SJCRH30 (cell line): Measurements from ENCODE around the gene CCDC74B. TPM values are rescaled to one million over a fixed set of nuclear protein-coding genes. Genes with fewer than 3 reads are reported as not detected.
"Not testable (repeated sequence)": the region's sequence is repeated elsewhere in the genome, so short reads cannot be mapped to it uniquely, and the experiment has no call there.

Source experiments
- DNase-seq, 2 experiments: peaks; one replicate each; pipeline ENCODE4 v3.0.0-alpha.2; 2015 to 2020
- H3K27ac ChIP-seq: fragments of 250-450 bp; sonication (Bioruptor Pico); 2 replicates; pipeline ENCODE4 v1.5.1; 2020; ENCODE audit warnings: mild to moderate bottlenecking, moderate library complexity
- H3K27me3 ChIP-seq: fragments of 250-450 bp; sonication (Bioruptor Pico); 2 replicates; pipeline ENCODE4 v1.5.1; 2020; ENCODE audit warnings: mild to moderate bottlenecking, moderate library complexity
- H3K36me3 ChIP-seq: fragments of 250-450 bp; sonication (Bioruptor Pico); 2 replicates; pipeline ENCODE4 v1.5.1; 2020; ENCODE audit warnings: mild to moderate bottlenecking, moderate library complexity
- H3K4me1 ChIP-seq: fragments of 250-450 bp; sonication (Bioruptor Pico); 2 replicates; pipeline ENCODE4 v1.5.1; 2020; ENCODE audit warnings: mild to moderate bottlenecking, moderate library complexity
- H3K4me3 ChIP-seq: fragments of 250-450 bp; sonication (Bioruptor Pico); 2 replicates; pipeline ENCODE4 v1.5.1; 2020; ENCODE audit warnings: mild to moderate bottlenecking, moderate library complexity
- H3K9me3 ChIP-seq: fragments of 250-450 bp; sonication (Bioruptor Pico); replicated peaks from 2 replicates; pipeline ENCODE4 v1.5.1; 2020; ENCODE audit warnings: mild to moderate bottlenecking, moderate library complexity
- total RNA-seq: library from RNA; depleted of rRNA; stranded (reverse); fragments of >200 nt; shearing (Covaris generic); gene quantifications from 2 replicates; pipeline ENCODE4 v1.2.3, GENCODE V29; 2014; rRNA removed

CCDC74B gene
- total RNA-seq, 1 experiment from 2014 or later = 2.2 TPM

GRCh38 chr2:130120924-130121323 lies 24.0 kb downstream of the CCDC74B start:
- H3K27me3 ChIP-seq, H3K27ac ChIP-seq, H3K36me3 ChIP-seq, DNase-seq, H3K4me3 ChIP-seq, H3K9me3 ChIP-seq, H3K4me1 ChIP-seq: not testable (repeated sequence)

- not testable (repeated sequence) for H3K27me3 ChIP-seq, H3K4me1 ChIP-seq, H3K36me3 ChIP-seq, DNase-seq, H3K9me3 ChIP-seq, H3K27ac ChIP-seq, H3K4me3 ChIP-seq
Measured at GRCh38 chr2:130102597-130103363, 42.1 kb downstream of the CCDC74B start.

Other genes starting within 250 kb of the CCDC74B start
- not detected in 2 replicates for gene RAB6C, start 165.4 kb downstream of the CCDC74B start, total RNA-seq
- gene POTEF, start 15.9 kb downstream of the CCDC74B start, total RNA-seq = 8.6 and 11.5 TPM in 2 replicates
- 62.0 and 67.5 TPM in 2 replicates for gene SMPD4, start 36.5 kb upstream of the CCDC74B start, total RNA-seq
- 63.2 and 99.3 TPM in 2 replicates for gene MZT2B, start 37.1 kb upstream of the CCDC74B start, total RNA-seq
- gene TUBA3E, start 53.3 kb upstream of the CCDC74B start, total RNA-seq = not detected in 2 replicates
- gene IMP4, start 197.8 kb upstream of the CCDC74B start, total RNA-seq = 74.0 and 77.6 TPM in 2 replicates
- gene PTPN18, start 210.9 kb upstream of the CCDC74B start, total RNA-seq = 15.4 and 18.6 TPM in 2 replicates